Neuronal stem cell (in vitro differentiated cells): ENCODE results near the gene KCTD12.

Experiments used
- DNase-seq: peaks from one replicate; pipeline ENCODE4 v3.0.0-alpha.2; 2013; ENCODE audit warnings: low spot score
- H2AFZ ChIP-seq: one replicate; pipeline ENCODE4 v1.6.1; 2013; ENCODE audit warnings: mild to moderate bottlenecking, low read length, inconsistent platforms
- H2AK5ac ChIP-seq: 2 replicates; pipeline ENCODE4 v1.6.1; 2013; ENCODE audit warnings: low read depth, mild to moderate bottlenecking, inconsistent platforms, low read length, moderate library complexity, mixed read lengths
- H2BK120ac ChIP-seq: 2 replicates; pipeline ENCODE4 v1.6.1; 2013; ENCODE audit warnings: low read depth, mild to moderate bottlenecking, inconsistent platforms, low read length, moderate library complexity, mixed read lengths
- H2BK12ac ChIP-seq: one replicate; pipeline ENCODE4 v1.6.1; 2013; ENCODE audit warnings: low read length, inconsistent platforms
- H2BK15ac ChIP-seq: 2 replicates; pipeline ENCODE4 v1.6.1; 2013; ENCODE audit warnings: mild to moderate bottlenecking, low read length, inconsistent platforms, mixed read lengths
- H2BK5ac ChIP-seq: one replicate; pipeline ENCODE4 v1.6.1; 2013; ENCODE audit warnings: inconsistent platforms, mild to moderate bottlenecking, low read length, moderate library complexity
- H3K14ac ChIP-seq: one replicate; pipeline ENCODE4 v1.6.1; 2013; ENCODE audit warnings: low read length, inconsistent platforms
- H3K18ac ChIP-seq: 2 replicates; pipeline ENCODE4 v1.6.1; 2013; ENCODE audit warnings: low read length, inconsistent platforms
- H3K23ac ChIP-seq: 2 replicates; pipeline ENCODE4 v1.6.1; 2013; ENCODE audit warnings: low read depth, mild to moderate bottlenecking, mixed read lengths, low read length, inconsistent platforms; ENCODE audit not compliant: poor library complexity
- H3K27ac ChIP-seq: replicated peaks from 3 replicates; pipeline ENCODE4 v1.5.1; 2013; ENCODE audit warnings: low read length, inconsistent platforms
- H3K27me3 ChIP-seq, 3 experiments: 2 replicates each; pipeline ENCODE4 v1.6.1; 2013; ENCODE audit warnings: low read length in 3 of 3, mild to moderate bottlenecking in 2 of 3, inconsistent platforms in 1 of 3, low read depth in 1 of 3, mixed read lengths in 1 of 3, moderate library complexity in 1 of 3; ENCODE audit not compliant: control insufficient read depth in 3 of 3, insufficient read depth in 3 of 3
- H3K36me3 ChIP-seq, 2 donors: replicated peaks in 1 of 2; 2 replicates each; pipeline ENCODE4 v1.6.1; 2013; ENCODE audit warnings: low read length in 2 of 2; ENCODE audit not compliant: control insufficient read depth in 2 of 2, insufficient read depth in 2 of 2
- H3K4ac ChIP-seq: 2 replicates; pipeline ENCODE4 v1.6.1; 2013; ENCODE audit warnings: inconsistent platforms, mild to moderate bottlenecking, low read length, moderate library complexity
- H3K4me1 ChIP-seq, 2 donors: 1 replicate in 1 of 2; 2 replicates in 1 of 2; pipeline ENCODE4 v1.6.1; 2013; ENCODE audit warnings: low read length in 2 of 2, low read depth in 1 of 2; ENCODE audit not compliant: control insufficient read depth in 2 of 2, insufficient read depth in 1 of 2
- H3K4me2 ChIP-seq: one replicate; pipeline ENCODE4 v1.6.1; 2013; ENCODE audit warnings: mild to moderate bottlenecking, low read length, inconsistent platforms; ENCODE audit not compliant: insufficient read depth, poor library complexity, severe bottlenecking
- H3K4me3 ChIP-seq, 2 donors: 2 replicates each; pipeline ENCODE4 v1.5.1; 2013; ENCODE audit warnings: low read length in 2 of 2, mild to moderate bottlenecking in 2 of 2, inconsistent platforms in 1 of 2, moderate library complexity in 1 of 2
- H3K79me1 ChIP-seq: one replicate; pipeline ENCODE4 v1.6.1; 2013; ENCODE audit warnings: low read depth, mild to moderate bottlenecking, inconsistent platforms, low read length, moderate library complexity
- H3K9ac ChIP-seq: one replicate; pipeline ENCODE4 v1.6.1; 2013; ENCODE audit warnings: mild to moderate bottlenecking, low read depth, low read length, inconsistent platforms; ENCODE audit not compliant: poor library complexity
- H3K9me3 ChIP-seq, 2 donors: replicated peaks in 1 of 2; 2 replicates each; pipeline versions ENCODE3 to v1.6.1; 2013; ENCODE audit warnings: low read length in 2 of 2, mild to moderate bottlenecking in 2 of 2, inconsistent platforms in 1 of 2, low read depth in 1 of 2, mixed read lengths in 1 of 2, moderate library complexity in 1 of 2; ENCODE audit not compliant: control insufficient read depth in 2 of 2, insufficient read depth in 1 of 2
- H4K8ac ChIP-seq: one replicate; pipeline ENCODE4 v1.6.1; 2013; ENCODE audit warnings: low read depth, mild to moderate bottlenecking, inconsistent platforms, low read length, moderate library complexity
- H4K91ac ChIP-seq: one replicate; pipeline ENCODE4 v1.6.1; 2013; ENCODE audit warnings: low read length, low read depth, mild to moderate bottlenecking, inconsistent platforms; ENCODE audit not compliant: poor library complexity
- WGBS, 2 donors: extraction: QIAGEN DNeasy Blood & Tissue Kit; methylation state at CpG; one replicate each; pipeline ENCODE4 v1.1.7; 2013; ENCODE audit warnings: missing lambda C conversion rate in 2 of 2, mixed read lengths in 1 of 2; ENCODE audit not compliant: insufficient read length in 2 of 2, insufficient replicate concordance in 1 of 2; ENCODE audit errors: extremely low coverage in 2 of 2; 5-methylcytosine and 5-hydroxymethylcytosine counted together

KCTD12 gene

DNA sequence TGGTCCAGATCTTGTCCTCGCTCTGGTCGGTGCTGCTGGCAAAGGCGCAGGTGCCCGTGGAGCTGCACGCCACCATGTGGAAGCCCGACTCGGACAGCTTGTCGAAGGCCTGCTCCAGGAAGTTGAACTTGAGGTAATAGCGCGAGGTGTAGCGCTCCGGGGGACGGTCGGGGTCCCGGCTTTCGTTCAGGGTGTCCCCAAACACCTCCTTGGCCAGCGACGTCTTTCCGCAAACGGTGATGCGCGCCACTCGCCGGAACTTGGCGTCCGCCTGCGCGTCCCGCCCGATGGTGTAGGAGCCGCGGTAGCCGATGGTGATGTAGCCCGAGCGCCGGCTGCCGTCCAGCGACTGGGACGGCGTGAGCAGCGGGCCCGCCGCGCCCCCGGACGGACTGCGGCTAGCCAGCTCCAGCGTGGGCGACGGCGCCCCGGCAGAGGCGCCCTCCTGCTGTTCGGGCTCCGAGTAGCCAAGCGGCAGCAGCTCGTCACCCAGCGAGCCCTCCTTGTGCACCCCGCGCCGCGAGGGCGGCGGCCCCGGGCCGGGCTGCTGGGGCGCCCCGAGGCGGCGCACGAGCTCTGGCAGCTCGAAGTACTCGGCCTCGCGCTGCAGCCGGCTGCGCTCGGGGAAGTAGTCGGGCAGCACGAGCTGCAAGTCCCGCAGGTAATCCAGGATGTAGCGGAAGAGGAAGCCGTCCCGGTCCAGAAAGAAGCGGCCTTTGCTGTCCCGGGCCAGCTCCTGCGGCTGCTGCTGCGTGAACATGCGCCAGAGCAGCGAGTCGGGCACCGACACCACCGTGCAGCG lies 801 bp downstream of the KCTD12 start:
- Histone ChIP-seq H3K79me1 (no peaks in the 10 kb centered on the region), H3K23ac (peak overlapping the region; percentile 85), H3K9me3 (no peaks in the 10 kb centered on the region), H2BK12ac (peak overlapping the region; percentile 30), H4K91ac (no peak overlapping the region), H3K14ac (peak overlapping the region; percentile 94), H4K8ac (peak overlapping the region; percentile 88), H3K4me3 (peak overlapping the region; percentile 55 to 80), H2AFZ (peak overlapping the region; percentile 99), H2BK120ac (peak overlapping the region; percentile 35), H2BK15ac (no peak overlapping the region), H3K4ac (no peak overlapping the region), H2BK5ac (peak overlapping the region; percentile 39), H2AK5ac (peak overlapping the region; percentile 83), H3K9ac (peak overlapping the region; percentile 87), H3K18ac (peak overlapping the region; percentile 93), H3K4me2 (peak overlapping the region; percentile 96), H3K27ac (no peak overlapping the region), H3K4me1 (peaks cover 2 to 3% of the 10 kb centered on the region in 2 donors), H3K36me3 (no peaks in the 10 kb centered on the region), H3K27me3 (peaks cover 2 to 64% (median 29%) of the 10 kb centered on the region in 3 experiments)
- no CpG with 5 or more reads among the region's 94 CpGs for WGBS, 2 donors
- peak; percentile 48 for DNase-seq

- H3K23ac ChIP-seq: peak overlapping the region; percentile 80
- peak overlapping the region; percentile 31 for H3K14ac ChIP-seq
- H2BK5ac ChIP-seq: peak overlapping the region; percentile 39
- peaks cover 2 to 3% of the 10 kb centered on the region in 2 donors for H3K4me1 ChIP-seq
- H3K9ac ChIP-seq: peak overlapping the region; percentile 70
- H3K4me2 ChIP-seq: peak overlapping the region; percentile 96
- H2BK15ac ChIP-seq: no peak overlapping the region
- no peak overlapping the region for H2BK120ac ChIP-seq
- peak overlapping the region; percentile 83 for H2AK5ac ChIP-seq
- H2BK12ac ChIP-seq: no peak overlapping the region
- H3K4ac ChIP-seq: no peak overlapping the region
- H3K18ac ChIP-seq: peak overlapping the region; percentile 90
- H3K9me3 ChIP-seq: no peaks in the 10 kb centered on the region
- no peaks in the 10 kb centered on the region for H3K79me1 ChIP-seq
- H4K8ac ChIP-seq: no peak overlapping the region
- H3K36me3 ChIP-seq: no peaks in the 10 kb centered on the region
- peak overlapping the region; percentile 55 to 80 for H3K4me3 ChIP-seq
- WGBS, 2 donors: no CpG with 5 or more reads among the region's 9 CpGs
- H2AFZ ChIP-seq: peak overlapping the region; percentile 99
- no peak overlapping the region for H4K91ac ChIP-seq
- no peak for DNase-seq
- no peak overlapping the region for H3K27ac ChIP-seq
- H3K27me3 ChIP-seq: peaks cover 2 to 59% (median 29%) of the 10 kb centered on the region in 3 experiments
Measured at GRCh38 chr13:76884907-76885202, 1.4 kb downstream of the KCTD12 start.

DNA sequence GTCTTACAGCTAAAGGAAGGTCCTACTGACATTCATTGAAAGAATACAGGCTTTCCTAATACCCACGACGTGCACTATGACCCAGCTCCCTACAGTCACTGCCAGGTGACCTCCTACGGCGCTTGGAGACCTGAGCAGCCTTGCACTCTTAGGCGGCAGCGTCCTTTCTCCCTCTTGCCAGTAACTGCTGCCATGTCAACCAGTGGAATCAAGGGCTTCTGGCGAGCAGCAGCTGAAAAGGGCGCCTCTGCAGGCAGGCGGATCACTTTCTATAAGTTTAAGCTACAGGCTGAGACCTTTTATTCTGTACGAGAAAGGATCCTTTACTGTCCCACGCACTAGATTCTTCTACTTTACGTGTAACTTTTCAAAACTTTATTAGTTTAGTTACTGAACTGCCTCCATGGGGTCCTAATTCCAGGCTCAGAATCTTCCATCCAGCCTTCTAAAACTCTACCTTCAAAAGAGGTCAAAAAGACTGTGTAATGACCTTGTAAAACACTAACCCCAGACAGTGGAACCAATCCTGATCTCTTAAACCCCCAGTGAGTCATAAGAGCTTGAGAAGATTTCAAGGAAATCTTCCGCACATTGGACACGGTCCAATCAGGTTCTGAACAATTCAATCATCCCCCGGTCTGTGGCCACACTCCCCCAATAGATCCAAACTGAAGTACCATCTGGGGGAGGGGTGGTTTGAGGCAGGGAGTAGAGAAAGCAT lies 1.9 kb downstream of the KCTD12 start:
- no peak overlapping the region for H4K91ac ChIP-seq
- no peaks in the 10 kb centered on the region for H3K36me3 ChIP-seq
- peaks cover 2 to 55% (median 29%) of the 10 kb centered on the region in 3 experiments for H3K27me3 ChIP-seq
- H3K4me2 ChIP-seq: peak overlapping the region; percentile 96
- no peak overlapping the region for H4K8ac ChIP-seq
- no peaks in the 10 kb centered on the region for H3K9me3 ChIP-seq
- no peak overlapping the region for H3K4me3 ChIP-seq
- H3K27ac ChIP-seq: no peak overlapping the region
- no CpG with 5 or more reads among the region's 15 CpGs for WGBS, 2 donors
- no peak for DNase-seq
- no peak overlapping the region for H3K4ac ChIP-seq
- peaks cover 2 to 3% of the 10 kb centered on the region in 2 donors for H3K4me1 ChIP-seq
- no peak overlapping the region for H3K9ac ChIP-seq
- no peak overlapping the region for H2AK5ac ChIP-seq
- no peaks in the 10 kb centered on the region for H3K79me1 ChIP-seq
- H3K23ac ChIP-seq: no peak overlapping the region
- H2BK5ac ChIP-seq: no peak overlapping the region
- peak overlapping the region; percentile 99 for H2AFZ ChIP-seq
- no peak overlapping the region for H3K14ac ChIP-seq
- no peak overlapping the region for H2BK120ac ChIP-seq
- H2BK12ac ChIP-seq: no peak overlapping the region
- no peak overlapping the region for H2BK15ac ChIP-seq
- no peak overlapping the region for H3K18ac ChIP-seq

DNA sequence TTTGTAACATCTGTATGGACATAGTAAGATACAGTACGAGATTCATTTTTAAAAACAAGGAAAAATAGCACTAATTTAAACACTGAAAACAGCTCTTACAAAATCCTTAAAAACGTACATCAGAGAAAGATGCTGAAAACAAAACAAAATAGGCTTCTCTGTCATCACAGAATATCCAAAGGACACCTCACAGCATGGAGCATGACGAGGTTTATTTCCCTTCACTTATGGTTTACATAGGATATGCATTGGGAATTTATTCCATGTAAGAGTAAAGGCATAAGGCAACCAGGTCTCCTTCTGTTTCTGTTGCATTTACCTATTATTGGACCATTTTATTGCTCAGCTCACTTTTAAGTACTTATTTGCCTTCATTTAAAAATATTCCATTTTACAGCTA lies 3.0 kb downstream of the KCTD12 start:
- WGBS, 2 donors: no CpG with 5 or more reads among the region's 3 CpGs
- Histone ChIP-seq H3K14ac (no peak overlapping the region), H3K79me1 (no peaks in the 10 kb centered on the region), H3K23ac (no peak overlapping the region), H3K36me3 (no peaks in the 10 kb centered on the region), H3K27ac (no peak overlapping the region), H4K91ac (no peak overlapping the region), H3K18ac (no peak overlapping the region), H3K4me3 (no peak overlapping the region), H2BK5ac (no peak overlapping the region), H2BK120ac (no peak overlapping the region), H2AFZ (no peak overlapping the region), H3K4ac (no peak overlapping the region), H2BK15ac (no peak overlapping the region), H2BK12ac (no peak overlapping the region), H3K9me3 (no peaks in the 10 kb centered on the region), H3K4me1 (peaks cover 2 to 3% of the 10 kb centered on the region in 2 donors), H3K9ac (no peak overlapping the region), H3K27me3 (peaks cover 2 to 44% (median 29%) of the 10 kb centered on the region in 3 experiments), H2AK5ac (no peak overlapping the region), H4K8ac (no peak overlapping the region), H3K4me2 (no peak overlapping the region)
- no peak for DNase-seq
